ENCODE data around the gene PXDN.

DNA sequence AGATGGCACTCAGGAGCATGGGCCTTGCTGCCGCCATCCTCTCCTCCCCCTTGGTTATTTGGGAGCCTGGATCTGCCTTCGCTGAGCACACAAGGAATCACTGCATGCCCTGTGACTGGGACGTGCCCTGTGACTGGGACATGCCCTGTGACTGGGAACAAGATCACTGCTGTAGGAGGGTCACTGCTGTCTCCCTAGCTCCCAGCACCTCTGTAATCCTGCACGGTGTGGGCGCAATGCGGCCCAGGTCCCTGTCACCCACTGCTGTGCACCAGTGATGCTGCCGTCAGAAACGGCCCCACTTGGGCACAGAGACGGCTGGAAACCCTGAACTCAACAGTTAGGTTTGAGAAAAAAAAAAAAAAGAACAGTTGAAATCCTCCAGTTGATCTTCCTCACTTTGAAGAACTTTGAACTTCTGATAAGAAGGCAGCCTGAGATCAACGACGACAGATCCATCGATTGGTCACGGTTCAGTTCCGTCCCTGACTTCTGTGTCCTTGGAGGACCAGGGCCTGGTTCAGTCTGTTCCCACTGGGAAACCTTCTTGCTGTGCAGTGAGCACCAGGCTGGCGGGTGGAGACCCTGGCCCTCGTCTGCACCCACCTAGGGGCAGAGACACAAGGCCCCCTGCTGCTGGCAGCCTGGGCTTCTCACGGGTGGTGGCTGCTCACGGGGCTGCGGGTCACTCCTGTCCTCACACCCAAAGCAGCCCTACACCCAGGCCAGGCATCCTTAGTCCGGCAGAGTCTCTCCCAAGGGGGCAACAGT lies 125.9 kb downstream of the PXDN start:
- TF ChIP-seq, protein P1, sequence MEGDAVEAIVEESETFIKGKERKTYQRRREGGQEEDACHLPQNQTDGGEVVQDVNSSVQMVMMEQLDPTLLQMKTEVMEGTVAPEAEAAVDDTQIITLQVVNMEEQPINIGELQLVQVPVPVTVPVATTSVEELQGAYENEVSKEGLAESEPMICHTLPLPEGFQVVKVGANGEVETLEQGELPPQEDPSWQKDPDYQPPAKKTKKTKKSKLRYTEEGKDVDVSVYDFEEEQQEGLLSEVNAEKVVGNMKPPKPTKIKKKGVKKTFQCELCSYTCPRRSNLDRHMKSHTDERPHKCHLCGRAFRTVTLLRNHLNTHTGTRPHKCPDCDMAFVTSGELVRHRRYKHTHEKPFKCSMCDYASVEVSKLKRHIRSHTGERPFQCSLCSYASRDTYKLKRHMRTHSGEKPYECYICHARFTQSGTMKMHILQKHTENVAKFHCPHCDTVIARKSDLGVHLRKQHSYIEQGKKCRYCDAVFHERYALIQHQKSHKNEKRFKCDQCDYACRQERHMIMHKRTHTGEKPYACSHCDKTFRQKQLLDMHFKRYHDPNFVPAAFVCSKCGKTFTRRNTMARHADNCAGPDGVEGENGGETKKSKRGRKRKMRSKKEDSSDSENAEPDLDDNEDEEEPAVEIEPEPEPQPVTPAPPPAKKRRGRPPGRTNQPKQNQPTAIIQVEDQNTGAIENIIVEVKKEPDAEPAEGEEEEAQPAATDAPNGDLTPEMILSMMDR (IDR thresholded peaks at IDR 0.05), result no peak
- no peak for TF ChIP-seq POLR2A (IDR thresholded peaks at IDR 0.05)
